Uterus (tissue), 2 donors: ENCODE measurements around the gene RHOXF2B.
"Not testable (repeated sequence)": the region's sequence is repeated elsewhere in the genome, so short reads cannot be mapped to it uniquely, and the experiment has no call there.

Experiments used
- CTCF ChIP-seq, 4 experiments: fragments of 200-600 bp in 2 of 4; fragments of 450-650 bp in 2 of 4; sonication (generic) in 2 of 4; IDR thresholded peaks; one replicate each; pipeline ENCODE4 v1.5.1; 2016 to 2019; ENCODE audit warnings: antibody characterized with exemption in 4 of 4, mild to moderate bottlenecking in 2 of 4, moderate library complexity in 1 of 4
- POLR2A ChIP-seq, 2 donors: fragments of 450-650 bp; IDR thresholded peaks; one replicate each; pipeline ENCODE4 v1.6.1; 2016; ENCODE audit warnings: antibody characterized with exemption in 2 of 2, mild to moderate bottlenecking in 1 of 2, moderate library complexity in 1 of 2

GRCh38 chrX:120039087-120039733 lies 38.3 kb downstream of the RHOXF2B start:
- TF ChIP-seq CTCF, POLR2A (IDR thresholded peaks at IDR 0.05): not testable (repeated sequence)
